GM20431 (cell line): ENCODE data around the gene BARD1.
"Not testable (repeated sequence)": the region's sequence is repeated elsewhere in the genome, so short reads cannot be mapped to it uniquely, and the experiment has no call there.

ENCODE experiments used
- in situ Hi-C: fragments of 300-500 bp; cut with MseI, MboI; formaldehyde crosslinking; loops from one replicate; pipeline ENCODE4 v1.15.0; 2020; ENCODE audit warnings: low sequenced_read_pairs; ENCODE audit not compliant: unreplicated experiment

The BARD1 gene

DNA sequence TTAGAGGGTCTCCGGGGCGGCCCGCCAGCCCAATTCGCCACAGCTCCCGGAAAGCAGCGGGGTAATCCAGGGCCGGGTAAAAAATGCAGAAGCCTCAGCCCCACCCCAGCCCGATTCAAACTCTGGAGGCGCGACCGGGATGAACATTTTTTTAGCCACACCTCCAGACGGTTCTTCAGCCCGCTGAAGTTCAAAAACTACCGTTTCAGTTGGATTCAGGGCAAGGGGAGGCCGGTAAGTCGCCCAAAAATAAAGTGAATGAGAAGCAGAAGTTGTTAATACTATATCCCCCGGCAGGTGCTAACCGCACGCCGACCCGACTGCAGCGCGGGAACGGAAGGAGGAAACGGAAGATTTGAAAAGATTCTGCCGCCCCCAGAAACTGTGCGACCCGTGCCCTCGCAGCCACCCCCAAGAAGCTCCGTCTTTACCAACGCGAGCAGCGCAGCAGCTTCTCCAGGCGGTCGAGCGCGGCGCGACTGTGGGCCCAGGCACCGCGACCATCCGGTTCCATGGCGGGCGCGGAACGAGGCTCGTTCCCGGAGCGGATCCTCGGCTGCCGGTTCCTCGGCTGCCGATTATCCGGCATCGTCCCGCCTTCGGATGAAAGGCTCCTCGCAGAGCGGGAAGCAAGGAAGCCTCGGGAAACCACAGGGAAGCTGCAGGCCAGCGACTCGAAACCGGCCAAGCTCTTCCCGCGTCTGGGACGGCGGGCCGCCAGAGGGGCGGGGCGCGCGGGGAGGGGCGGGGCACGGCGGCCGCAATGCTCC, at the start of gene BARD1:
Gene BARD1 (minus strand): TSS at position 703 of the 770 bp plus-strand sequence. CDS start 114 bp downstream, at position 589.
- in situ Hi-C loops: no loop called here

DNA sequence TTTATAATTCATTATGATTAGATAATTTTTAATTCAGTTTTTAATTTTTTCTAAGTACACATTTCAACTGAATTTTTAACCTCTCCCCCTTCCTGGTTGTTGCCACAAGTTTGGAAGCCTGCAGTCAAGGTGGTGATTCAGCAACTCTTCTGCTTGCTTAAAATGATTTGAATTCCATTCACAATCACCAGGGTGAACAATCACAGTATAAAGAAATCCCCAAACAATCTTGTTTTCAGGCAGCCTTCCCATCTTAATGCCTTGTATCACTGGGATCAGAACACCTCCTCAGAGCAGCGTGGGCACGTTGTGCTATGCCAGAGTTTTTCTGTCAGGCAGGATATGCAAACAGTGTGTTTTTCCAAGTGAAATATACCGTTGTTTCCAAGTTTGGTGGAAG, 46.7 kb upstream of the BARD1 start:
- in situ Hi-C loops: no loop called here

DNA sequence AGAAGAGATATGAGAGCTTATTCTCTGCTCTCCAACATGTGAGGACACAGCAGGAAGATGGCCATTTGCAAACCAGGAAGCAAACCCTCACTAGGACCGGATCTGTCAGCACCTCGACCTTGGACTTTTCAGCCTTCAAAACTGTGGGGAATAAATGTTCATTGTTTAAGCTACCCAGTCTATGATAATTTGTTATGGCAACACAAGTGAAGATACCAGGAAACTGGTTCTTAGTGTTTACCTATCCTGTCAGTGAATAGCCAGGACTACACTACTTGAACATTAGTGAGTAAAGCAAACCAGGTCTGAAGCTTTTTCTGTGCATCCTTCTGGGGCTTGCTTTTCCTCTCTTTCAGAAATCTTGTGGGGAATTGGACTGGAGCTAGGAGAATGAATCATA, 44.4 kb upstream of the BARD1 start:
- in situ Hi-C loops: no loop called here

GRCh38 chr2:214843823-214844222, 34.3 kb upstream of the BARD1 start:
- in situ Hi-C loops: no loop called here

DNA sequence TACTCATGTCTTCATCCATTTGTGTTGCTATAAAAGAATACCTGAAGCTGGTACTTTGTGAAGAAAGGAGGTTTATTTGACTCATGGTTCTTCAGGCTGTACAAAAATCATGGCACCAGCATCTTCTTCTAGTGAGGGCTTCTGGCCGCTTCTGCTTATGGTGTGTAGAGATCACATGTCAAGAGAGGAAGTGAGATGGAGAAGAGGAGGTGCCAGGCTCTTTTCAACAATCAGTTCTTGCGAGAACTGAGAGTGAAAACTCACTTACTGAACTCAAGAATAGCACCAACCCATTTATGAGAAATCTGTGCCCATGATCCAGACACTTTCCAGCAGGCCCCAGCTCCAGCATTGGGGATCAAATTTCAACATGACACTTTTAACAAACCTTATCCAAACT, 30.0 kb upstream of the BARD1 start:
- in situ Hi-C loops: no loop called here

GRCh38 chr2:214837466-214837865, 28.0 kb upstream of the BARD1 start:
- in situ Hi-C loops: no loop called here

GRCh38 chr2:214836568-214836967, 27.1 kb upstream of the BARD1 start:
- in situ Hi-C loops: no loop called here

DNA sequence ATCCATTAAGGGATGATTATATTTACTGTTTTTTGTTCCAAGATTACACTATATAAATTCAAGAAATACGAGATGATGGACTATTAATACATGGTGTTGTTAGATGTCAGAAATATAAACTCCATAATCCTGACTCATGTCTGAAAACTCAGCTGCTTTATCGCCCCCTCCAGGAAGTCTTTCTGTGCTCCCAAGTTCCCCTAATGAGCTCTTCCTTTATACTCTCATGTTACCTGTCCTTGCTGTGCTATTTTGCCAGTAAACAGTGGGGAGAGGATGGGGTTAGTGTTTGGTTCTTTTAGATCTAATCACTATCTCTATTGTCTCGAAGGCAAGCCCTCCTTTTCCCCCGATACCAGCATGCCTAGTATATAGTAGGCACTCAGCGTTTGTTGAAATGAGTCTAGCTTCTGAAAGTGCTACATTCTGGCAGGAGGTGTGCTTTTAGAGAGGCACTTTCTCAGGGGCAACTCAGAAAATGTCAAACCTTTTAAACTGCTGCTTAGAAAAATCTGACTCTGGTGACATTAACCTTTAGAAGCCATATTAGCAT, 21.4 kb upstream of the BARD1 start:
- in situ Hi-C loops: no loop called here

DNA sequence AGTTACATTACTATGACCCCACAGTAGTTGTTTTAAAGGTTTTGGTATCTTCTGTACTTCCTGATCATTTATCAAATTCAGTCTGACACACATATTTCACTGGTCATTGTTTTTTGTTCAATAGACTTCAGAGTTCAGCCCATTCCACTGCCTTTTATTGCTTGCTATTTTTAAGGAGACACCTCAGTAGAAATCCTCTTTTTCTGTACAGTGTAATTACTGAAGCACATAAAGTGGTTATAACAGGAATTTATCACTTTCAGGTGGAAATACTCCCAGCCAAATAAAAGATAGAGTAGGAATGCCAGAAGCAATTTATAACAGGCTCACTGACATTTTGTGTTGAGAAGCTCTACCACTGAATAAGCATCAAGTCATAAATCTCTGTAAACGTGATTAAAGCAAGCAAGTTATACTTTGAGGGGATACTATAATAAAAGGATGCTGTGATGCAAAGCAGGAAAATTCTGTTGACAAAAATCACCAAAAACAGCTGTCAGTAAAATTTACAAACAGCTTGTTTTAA, 6.6 kb upstream of the BARD1 start:
- in situ Hi-C loops: no loop called here

- in situ Hi-C loops: no loop called here
Observed at GRCh38 chr2:214810671-214811070, 1.2 kb upstream of the BARD1 start.

DNA sequence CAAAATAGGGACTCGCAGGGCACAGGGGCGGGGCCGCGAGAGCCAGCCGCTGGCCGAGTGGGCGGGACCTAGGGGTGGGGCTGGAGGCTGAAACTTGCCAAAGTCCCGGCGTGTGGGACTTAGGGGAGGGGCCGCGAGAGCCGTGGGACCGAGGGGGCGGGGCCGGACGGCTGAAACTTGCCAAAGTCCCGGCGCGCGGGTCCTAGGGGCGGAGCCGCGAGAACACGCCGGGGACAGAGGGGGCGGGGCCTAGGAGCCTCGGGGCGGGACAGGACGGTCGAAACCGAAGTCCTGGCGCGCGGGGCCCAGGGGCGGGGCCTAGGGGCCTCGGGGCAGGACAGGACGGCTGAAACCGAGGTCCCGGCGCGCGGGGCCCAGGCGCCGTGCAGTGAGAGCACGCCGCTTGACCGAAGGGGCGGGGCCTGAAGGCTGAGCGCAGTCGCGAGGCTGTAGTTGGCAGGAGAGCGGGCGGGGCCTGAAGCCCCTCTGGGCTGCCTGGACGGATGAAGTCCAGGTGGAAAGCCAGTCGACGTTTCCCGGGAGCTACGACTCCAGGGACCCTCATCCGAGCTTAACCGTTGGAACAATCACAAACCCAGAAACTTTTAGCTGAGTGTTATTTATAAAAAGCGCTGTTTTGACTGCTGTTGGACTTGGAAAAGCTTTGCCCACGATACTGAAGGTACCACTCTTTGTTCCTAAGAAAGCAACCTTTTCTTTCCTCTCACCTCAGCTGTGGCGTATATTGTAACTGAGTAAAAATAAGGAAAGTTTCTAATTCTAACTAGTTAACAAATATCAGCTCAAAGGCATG, 475 bp upstream of the BARD1 start:
- in situ Hi-C loops: no loop called here

DNA sequence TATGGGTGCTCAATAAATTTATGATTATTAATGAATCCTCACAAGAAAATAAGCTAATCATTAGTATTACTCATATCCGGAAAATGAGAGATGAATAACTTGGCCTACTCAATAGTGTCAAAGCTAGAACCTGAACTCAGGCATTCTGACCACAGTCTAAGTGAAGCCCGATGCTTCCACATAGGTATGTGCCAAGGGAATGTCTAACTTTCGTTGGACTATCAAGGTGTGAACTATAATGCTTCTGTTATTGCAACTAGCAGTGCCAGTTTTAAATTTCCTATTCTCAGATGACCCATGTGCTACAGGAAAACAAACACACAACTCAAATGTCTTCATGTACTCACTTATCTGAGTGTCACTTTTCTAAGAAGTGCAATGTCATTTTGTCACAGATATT, 1.8 kb downstream of the BARD1 start:
- in situ Hi-C loops: no loop called here

GRCh38 chr2:214801768-214802397, 7.6 kb downstream of the BARD1 start:
- in situ Hi-C loops: no loop called here

DNA sequence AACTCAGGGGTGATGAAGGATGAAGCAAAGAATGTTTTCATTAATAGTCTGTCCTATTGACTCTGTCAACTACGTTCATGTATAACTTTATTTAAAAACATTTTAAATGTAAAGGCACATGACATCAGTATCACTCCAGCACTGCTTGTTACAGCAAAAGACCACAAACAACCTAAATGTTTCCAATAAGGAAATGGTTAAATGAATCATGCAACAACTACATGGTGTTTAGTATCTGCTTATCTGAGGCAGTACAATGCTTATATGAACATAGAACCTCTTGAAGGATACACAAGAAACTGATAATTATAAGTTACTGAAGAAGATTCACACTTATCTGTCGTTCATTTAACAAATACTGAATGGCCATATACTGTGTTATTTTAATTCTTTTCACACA, 8.4 kb downstream of the BARD1 start:
- in situ Hi-C loops: no loop called here

- in situ Hi-C loops: no loop called here
Observed at GRCh38 chr2:214800180-214800579, 9.3 kb downstream of the BARD1 start.

GRCh38 chr2:214796911-214797310, 12.6 kb downstream of the BARD1 start:
- in situ Hi-C loops: no loop called here

DNA sequence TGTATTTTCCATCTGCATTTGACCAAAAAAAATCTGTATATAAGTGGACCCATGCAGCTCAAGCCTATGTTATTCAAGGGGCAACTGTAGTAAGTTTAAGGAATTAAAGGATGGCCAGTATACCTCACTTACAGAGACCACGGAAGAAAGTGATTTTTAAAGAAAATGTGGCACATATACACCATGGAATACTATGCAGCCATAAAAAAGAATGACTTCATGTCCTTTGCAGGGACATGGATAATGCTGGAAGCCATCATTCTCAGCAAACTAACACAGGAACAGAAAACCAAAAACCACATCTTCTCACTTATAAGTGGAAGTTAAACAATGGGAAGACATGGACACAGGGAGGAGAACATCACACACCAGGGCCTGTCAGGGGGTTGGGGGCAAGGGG, 26.3 kb downstream of the BARD1 start:
- in situ Hi-C loops: not testable (repeated sequence)

- in situ Hi-C loops: no loop called here
Observed at GRCh38 chr2:214782671-214783070, 26.8 kb downstream of the BARD1 start.

DNA sequence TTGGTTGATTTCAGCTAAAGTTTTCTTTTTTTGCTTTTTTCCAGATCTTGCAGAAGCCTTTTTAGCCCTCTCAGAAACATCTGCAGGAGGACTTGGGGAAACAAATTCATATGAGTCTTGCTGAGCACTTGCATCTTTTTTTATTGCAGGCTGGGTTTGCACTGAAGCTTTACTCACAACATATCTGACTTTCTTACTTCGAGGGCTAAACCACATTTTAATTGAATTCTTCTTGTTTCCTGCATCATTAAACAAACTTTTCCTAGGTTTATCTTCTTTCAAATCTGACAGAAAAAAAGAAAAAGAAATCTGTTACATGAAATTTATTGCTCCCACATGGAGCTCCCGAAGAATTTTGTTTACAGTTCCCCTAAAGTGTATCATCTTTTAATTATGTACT, 28.3 kb downstream of the BARD1 start:
- in situ Hi-C loops: no loop called here

DNA sequence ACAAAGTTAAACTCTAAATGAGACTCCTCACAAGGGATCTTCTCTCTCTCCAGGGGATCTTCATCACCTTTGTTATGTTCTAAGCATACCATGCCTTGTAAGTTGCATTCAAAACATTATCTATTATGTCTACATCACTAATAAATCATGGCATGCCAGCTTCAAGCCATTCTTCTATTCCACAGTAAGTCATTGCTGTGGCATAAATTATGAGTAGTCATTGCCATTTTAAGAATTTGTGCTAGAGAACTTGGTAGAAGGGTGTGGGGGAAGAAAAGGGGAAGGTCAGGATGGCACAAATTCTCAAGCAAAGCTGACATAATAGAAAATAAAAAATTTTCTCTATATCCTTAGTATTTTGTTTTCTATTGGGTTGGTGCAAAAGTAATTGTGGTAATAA, 33.5 kb downstream of the BARD1 start:
- in situ Hi-C loops: no loop called here
